CD4-positive, alpha-beta T cell treated with Interleukin-15 for 1 hour (primary cell): ENCODE data around the gene ZNF524.
A peak's percentile ranks its signal among the peaks of the same experiment; 100 is the strongest.
"Not testable (repeated sequence)": the region's sequence is repeated elsewhere in the genome, so short reads cannot be mapped to it uniquely, and the experiment has no call there.

ENCODE experiments used
- DNase-seq: peaks from one replicate; pipeline ENCODE4 v3.0.0-alpha.2; 2020

The ZNF524 gene

GRCh38 chr19:55581823-55582223, 18.3 kb upstream of the ZNF524 start:
- DNase-seq = no peak

DNA sequence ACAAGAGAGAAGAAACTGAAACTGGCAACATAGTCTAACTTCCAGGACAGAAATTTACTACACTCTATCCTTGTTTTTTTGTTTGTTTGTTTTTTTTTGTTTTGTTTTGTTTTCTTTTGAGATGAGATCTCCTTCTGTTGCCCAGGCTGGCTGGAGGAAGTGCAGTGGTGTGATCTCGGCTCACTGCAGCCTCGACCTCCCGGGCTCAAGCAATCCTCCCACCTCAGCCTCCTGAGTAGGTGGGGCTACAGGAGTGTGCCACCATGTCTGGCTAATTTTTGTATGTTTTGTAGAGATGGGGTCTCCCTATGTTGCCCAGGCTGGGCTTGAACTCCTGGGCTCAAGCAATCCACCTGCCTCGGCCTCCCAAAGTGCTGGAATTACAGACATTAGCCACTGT, 17.8 kb upstream of the ZNF524 start:
- not testable (repeated sequence) for DNase-seq

DNA sequence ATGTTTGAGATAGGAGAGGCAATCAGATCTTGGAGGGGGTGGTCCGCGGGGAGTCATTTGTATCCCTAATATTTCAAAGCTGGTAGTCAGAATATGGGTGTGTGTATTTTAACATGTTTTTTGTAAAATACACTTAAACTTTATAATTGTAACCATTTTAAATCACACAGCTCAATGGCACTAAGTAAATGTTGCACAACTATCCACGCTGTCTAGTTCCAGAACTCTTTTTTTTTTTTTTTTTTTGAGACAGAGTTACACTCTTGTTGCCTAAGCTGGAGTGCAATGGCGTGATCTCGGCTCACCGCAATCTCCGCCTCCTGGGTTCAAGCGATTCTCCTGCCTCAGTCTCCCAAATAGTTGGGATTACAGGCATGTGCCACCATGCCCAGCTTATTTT, 16.2 kb upstream of the ZNF524 start:
- DNase-seq = not testable (repeated sequence)

- no peak for DNase-seq
Observed at GRCh38 chr19:55584871-55585270, 15.2 kb upstream of the ZNF524 start.

- DNase-seq = peak; percentile 47
Observed at GRCh38 chr19:55585658-55586339, 14.3 kb upstream of the ZNF524 start.

- DNase-seq = peak; percentile 95
Observed at GRCh38 chr19:55586976-55587668, 13.0 kb upstream of the ZNF524 start.

GRCh38 chr19:55588738-55589137, 11.3 kb upstream of the ZNF524 start:
- no peak for DNase-seq

DNA sequence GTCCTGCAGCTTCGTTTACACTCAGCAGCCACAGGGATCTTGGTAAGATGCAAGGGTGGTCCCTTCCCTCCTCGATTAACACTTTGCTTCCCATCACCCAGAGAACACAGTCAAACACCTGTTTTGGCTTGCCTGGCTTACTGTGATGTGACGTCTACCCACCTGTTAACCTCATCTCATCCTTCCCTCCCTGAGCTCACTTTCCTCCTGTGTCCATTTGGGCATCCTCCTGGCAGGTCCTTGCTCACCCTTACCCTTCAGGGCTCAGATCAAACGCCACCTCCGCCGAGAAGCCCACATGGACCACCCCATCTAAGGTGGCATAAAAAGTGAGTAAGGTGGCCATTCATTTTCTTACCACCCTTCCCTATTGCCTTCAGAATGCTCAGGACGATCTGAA, 10.0 kb upstream of the ZNF524 start:
- no peak for DNase-seq

GRCh38 chr19:55590617-55591016, 9.5 kb upstream of the ZNF524 start:
- no peak for DNase-seq

- DNase-seq = no peak
Observed at GRCh38 chr19:55591555-55591954, 8.5 kb upstream of the ZNF524 start.

- no peak for DNase-seq
Observed at GRCh38 chr19:55592391-55593090, 7.5 kb upstream of the ZNF524 start.

- DNase-seq = no peak
Observed at GRCh38 chr19:55593096-55593772, 6.9 kb upstream of the ZNF524 start.

GRCh38 chr19:55594996-55595545, 5.0 kb upstream of the ZNF524 start:
- no peak for DNase-seq

DNA sequence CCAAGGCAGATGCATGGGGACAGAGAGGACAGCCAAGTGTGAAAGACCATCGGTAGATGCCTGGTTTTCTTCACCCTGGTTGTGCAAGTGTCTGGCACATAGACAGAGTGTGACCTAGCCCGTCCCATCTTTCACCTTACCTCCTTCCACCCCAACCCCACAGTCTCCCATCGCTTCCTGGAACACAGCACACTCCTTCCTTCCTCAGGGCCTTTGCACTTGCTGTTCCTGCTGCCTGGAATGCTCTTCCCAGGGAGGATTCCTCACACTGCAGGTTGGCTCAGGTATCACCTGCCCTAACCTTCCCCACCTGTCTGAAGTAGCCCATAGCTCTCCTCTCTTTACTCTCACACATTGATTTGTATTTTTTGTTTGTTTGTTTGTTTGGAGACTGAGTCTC, 3.8 kb upstream of the ZNF524 start:
- DNase-seq = no peak

DNA sequence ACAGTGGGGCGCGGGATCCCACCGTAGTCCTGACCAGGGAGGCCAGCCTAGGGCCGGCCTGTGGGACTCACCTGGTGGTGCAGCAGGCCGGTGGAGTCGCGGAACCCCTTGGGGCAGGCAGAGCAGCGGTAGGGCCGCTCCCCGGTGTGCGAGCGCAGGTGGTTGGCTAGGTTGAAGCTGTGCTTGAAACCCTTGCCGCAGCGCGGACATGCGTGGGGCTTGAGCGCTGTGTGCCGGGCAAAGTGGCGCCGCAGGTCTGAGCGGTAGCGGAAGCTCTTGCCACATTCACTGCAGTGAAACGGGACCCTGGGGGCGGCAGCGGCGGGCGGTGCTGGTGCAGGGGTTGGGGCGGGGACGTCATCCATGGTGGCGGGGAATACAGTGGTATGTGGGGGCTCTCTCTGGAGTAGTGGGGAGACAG, 2.6 kb upstream of the ZNF524 start:
- no peak for DNase-seq

- DNase-seq = no peak
Observed at GRCh38 chr19:55598034-55598433, 2.1 kb upstream of the ZNF524 start.

DNA sequence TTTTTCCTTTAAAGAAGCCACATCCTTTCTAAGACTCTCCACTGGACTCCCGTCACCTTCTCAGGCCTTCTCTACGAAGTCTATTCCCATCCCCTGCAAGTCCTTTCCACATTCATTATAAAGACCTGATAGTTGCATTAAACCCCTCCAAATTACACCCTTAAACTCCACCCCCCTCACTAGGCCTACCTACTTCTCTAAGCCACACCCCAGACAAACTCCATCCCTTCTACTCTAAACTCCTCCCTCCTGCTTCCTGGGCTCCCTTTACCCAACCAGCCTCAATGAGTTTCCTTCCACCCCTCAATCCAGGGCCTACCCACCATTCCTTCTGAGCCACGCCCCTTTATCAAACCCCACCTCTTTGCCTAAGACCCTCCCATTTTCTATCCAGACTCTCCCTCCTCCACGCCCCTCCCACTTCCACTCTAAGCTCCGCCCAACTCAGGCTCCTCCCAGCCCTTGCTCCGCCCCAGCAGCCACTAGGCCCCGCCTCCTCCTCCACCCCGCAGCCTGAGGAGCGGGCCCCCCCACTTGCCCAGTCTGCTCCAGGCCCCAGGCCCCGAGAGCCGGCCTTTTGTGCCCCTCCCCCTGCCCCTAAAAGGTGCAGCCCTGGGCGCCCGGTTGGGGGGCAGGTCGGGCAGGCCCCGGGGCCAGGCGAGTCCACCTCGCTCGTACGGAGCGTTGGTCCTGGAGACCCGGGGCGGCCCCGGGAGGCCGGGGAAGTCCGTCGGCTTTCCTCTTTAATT, 1.2 kb upstream of the ZNF524 start:
- peak; percentile 93 for DNase-seq

DNA sequence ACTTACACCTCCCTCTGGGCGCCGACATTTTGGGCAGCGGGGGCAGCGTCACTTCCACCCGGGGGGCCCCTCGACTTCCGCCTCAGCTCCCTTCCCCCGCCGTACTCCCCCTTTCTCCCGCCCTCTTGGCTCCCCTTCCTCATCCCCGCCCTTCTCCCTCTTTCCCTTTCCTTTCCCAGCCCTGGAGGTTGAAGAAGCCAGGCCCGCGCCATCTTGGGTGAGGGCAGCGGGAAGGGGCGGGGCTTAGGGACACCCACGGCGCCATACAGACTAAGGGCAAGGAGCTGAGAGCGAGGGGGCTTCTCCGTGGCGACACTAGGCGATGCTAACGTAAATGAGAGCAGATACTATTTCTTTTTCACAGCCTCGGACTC, 633 bp upstream of the ZNF524 start, which contains the start of gene FIZ1:
TSS of gene FIZ1 (minus strand) at position 50 of the 374 bp plus-strand sequence. CDS start 1,652 bp downstream, outside the sequence.
- DNase-seq = peak; percentile 97

- DNase-seq = no peak
Observed at GRCh38 chr19:55600662-55601028, 557 bp downstream of the ZNF524 start.

DNA sequence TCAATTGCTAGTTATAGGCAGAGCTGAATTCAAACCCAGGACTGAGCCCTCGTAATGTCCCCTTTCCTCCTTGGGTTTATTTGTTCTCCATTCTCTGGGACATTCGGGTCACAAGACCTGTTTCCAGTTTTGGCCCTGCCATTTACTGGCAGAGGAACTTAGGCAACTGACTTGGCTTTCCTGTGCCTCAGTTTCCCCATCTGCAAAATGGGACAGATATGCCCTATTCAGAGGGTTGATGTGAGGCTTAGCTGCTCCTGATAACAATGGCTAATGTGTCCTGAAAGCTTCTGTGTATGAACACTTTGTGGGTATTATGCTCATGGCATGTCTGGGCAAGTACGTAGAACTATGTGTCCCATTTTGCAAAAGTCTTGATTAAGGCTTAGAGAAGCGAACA, 996 bp downstream of the ZNF524 start:
- no peak for DNase-seq

- no peak for DNase-seq
Observed at GRCh38 chr19:55602104-55603001, 2.3 kb downstream of the ZNF524 start.
